Measurements from ENCODE around the gene SZT2. TPM values are rescaled to one million over a fixed set of nuclear protein-coding genes. Genes with fewer than 3 reads are reported as not detected.
"Not testable (repeated sequence)": the region's sequence is repeated elsewhere in the genome, so short reads cannot be mapped to it uniquely, and the experiment has no call there.

The SZT2 gene
- total RNA-seq, 2 experiments from 2014 or later = 55.6 to 57.8 TPM

DNA sequence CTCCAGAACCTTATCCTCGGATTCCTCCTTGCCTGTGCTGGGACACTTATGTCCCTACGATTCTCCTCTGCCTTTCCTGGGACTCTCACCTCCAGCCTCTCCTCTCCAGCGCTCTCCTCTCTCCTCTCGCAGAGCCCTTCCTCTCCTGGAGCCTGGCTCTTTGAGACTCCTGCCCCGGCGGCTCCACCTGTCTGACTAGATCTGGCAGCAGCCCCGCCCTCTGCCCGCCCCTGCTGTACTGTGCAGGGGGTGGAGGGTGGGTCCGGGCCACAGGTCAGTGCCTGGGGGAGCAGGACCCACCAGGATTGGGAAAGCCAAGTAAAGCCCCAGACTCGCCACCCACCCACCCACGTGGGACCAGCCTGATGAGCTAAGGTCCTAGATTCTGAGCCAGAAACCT lies 23.5 kb upstream of the SZT2 start:
- ChIA-PET CTCF (interaction anchor here (3.5 kb wide), 1 partner anchor 8 kb away, joined by 22 read pairs; the partner anchor contains the start of gene CDC20), POLR2A (interaction anchor here (0.9 to 1.6 kb wide), 2 partner anchors 10 kb away, joined by 3 to 9 read pairs; no protein-coding TSS in a partner anchor)
- Mint-ChIP-seq H3K4me1 (peaks cover 67% of the 10 kb centered on the region), H3K27me3 (no peaks in the 10 kb centered on the region), H3K36me3 (ENCODE audit: low read depth) (peaks cover 50% of the 10 kb centered on the region), H3K27ac (peak overlapping the region; percentile 83), H3K4me3 (peak overlapping the region; percentile 95), H3K9me3 (no peaks in the 10 kb centered on the region)
- no peak for DNase-seq

- no peak for DNase-seq
- ChIA-PET CTCF (interaction anchor here (3.5 kb wide), 1 partner anchor 8 kb away, joined by 22 read pairs; the partner anchor contains the start of gene CDC20), POLR2A (interaction anchor here (1.0 to 3.3 kb wide), 5 partner anchors 8 to 23 kb away, joined by 4 to 73 read pairs (median 9); partner anchors contain the start of genes CDC20, MED8 and SZT2)
- no peaks in the 10 kb centered on the region for H3K9me3 Mint-ChIP-seq
- peaks cover 64% of the 10 kb centered on the region for H3K4me1 Mint-ChIP-seq
- peak overlapping the region; percentile 83 for H3K27ac Mint-ChIP-seq
- peak overlapping the region; percentile 95 for H3K4me3 Mint-ChIP-seq
- no peaks in the 10 kb centered on the region for H3K27me3 Mint-ChIP-seq
- H3K36me3 Mint-ChIP-seq (ENCODE audit: low read depth) = peaks cover 46% of the 10 kb centered on the region
Observed at GRCh38 chr1:43366601-43367025, 23.1 kb upstream of the SZT2 start.

GRCh38 chr1:43367026-43367903 lies 22.4 kb upstream of the SZT2 start:
- Mint-ChIP-seq H3K4me1 (peaks cover 57% of the 10 kb centered on the region), H3K27me3 (no peaks in the 10 kb centered on the region), H3K27ac (peak overlapping the region; percentile 83), H3K4me3 (peak overlapping the region; percentile 95), H3K9me3 (no peaks in the 10 kb centered on the region), H3K36me3 (ENCODE audit: low read depth) (peaks cover 40% of the 10 kb centered on the region)
- ChIA-PET CTCF (interaction anchor here (1.2 to 3.5 kb wide), 7 partner anchors 9 to 293 kb away, joined by 3 to 22 read pairs (median 6); partner anchors contain the start of genes CDC20, MED8 and SZT2), POLR2A (interaction anchor here (0.8 to 3.3 kb wide), 16 partner anchors 9 to 608 kb away, joined by 3 to 73 read pairs (median 4); partner anchors contain the start of genes C1orf50, CDC20, HYI and IPO13)
- peak; percentile 42 for DNase-seq

- Mint-ChIP-seq H3K27ac (peak within 1 kb of the TSS; percentile 85), H3K4me1 (peaks cover 51% of the 10 kb centered on the region), H3K4me3 (peak within 1 kb of the TSS; percentile 95), H3K9me3 (no peaks in the 10 kb centered on the region), H3K36me3 (ENCODE audit: low read depth) (peaks cover 31% of the 10 kb centered on the region), H3K27me3 (no peaks in the 10 kb centered on the region)
- ChIA-PET CTCF (interaction anchor here (1.1 to 3.5 kb wide), 8 partner anchors 9 to 294 kb away, joined by 3 to 22 read pairs (median 6); partner anchors contain the start of genes CDC20, MED8 and SZT2), POLR2A (interaction anchor here (0.6 to 3.3 kb wide), 19 partner anchors 8 to 607 kb away, joined by 3 to 73 read pairs (median 3); partner anchors contain the start of genes C1orf50, CDC20, IPO13 and KDM4A)
- DNase-seq = peak; percentile 92
Observed at GRCh38 chr1:43367904-43368645, 21.6 kb upstream of the SZT2 start, which contains the start of gene ELOVL1. ELOVL1 (minus strand) TSS chr1:43368011; CDS start chr1:43365609, 2,402 bp downstream.

- Mint-ChIP-seq H3K4me3 (peak overlapping the region; percentile 94), H3K27me3 (no peaks in the 10 kb centered on the region), H3K4me1 (peaks cover 48% of the 10 kb centered on the region), H3K9me3 (no peaks in the 10 kb centered on the region), H3K36me3 (ENCODE audit: low read depth) (peaks cover 26% of the 10 kb centered on the region), H3K27ac (peak overlapping the region; percentile 85)
- no peak for DNase-seq
- ChIA-PET POLR2A (interaction anchor here (0.6 to 3.3 kb wide), 17 partner anchors 8 to 607 kb away, joined by 3 to 73 read pairs (median 3); partner anchors contain the start of genes C1orf50, CDC20, IPO13 and KDM4A), CTCF (interaction anchor here (1.1 to 3.5 kb wide), 8 partner anchors 9 to 295 kb away, joined by 3 to 22 read pairs (median 6); partner anchors contain the start of genes CDC20, MED8 and SZT2)
Observed at GRCh38 chr1:43368646-43369020, 21.1 kb upstream of the SZT2 start.

DNA sequence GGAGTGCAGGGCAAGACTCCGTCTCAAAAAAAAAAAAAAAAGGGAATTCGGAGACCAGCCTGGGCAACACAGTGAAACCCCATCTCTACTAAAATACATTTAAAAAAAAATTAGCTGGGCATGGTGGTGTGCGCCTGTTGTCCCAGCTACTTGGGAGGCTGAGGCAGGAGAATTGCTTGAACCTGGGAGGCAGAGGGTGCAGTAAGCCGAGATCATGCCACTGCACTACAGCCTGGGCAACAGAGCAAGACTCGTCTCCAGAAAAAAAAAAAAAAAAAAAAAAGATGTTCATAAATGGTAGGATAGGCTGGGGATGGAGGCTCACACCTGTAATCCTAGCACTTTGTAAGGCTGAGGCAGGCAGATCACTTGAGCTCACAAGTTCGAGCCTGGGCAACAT lies 19.9 kb upstream of the SZT2 start:
- Mint-ChIP-seq H3K36me3 (ENCODE audit: low read depth) (peaks cover 14% of the 10 kb centered on the region), H3K4me1 (peaks cover 43% of the 10 kb centered on the region)
- H3K27me3 Mint-ChIP-seq, H3K9me3 Mint-ChIP-seq, H3K27ac Mint-ChIP-seq, H3K4me3 Mint-ChIP-seq, DNase-seq: not testable (repeated sequence)
- ChIA-PET CTCF (interaction anchor here (1.3 kb wide), 1 partner anchor 45 kb away, joined by 3 read pairs; no protein-coding TSS in a partner anchor), POLR2A (interaction anchor here (1.1 to 3.3 kb wide), 4 partner anchors 11 to 20 kb away, joined by 5 to 73 read pairs (median 30); partner anchors contain the start of genes CDC20, MED8 and SZT2)

- Mint-ChIP-seq H3K27me3 (no peaks in the 10 kb centered on the region), H3K4me1 (peaks cover 35% of the 10 kb centered on the region), H3K36me3 (ENCODE audit: low read depth) (peaks cover 8% of the 10 kb centered on the region), H3K4me3 (no peak overlapping the region), H3K9me3 (no peaks in the 10 kb centered on the region), H3K27ac (no peak overlapping the region)
- no peak for DNase-seq
- ChIA-PET POLR2A (interaction anchor here (1.1 to 2.3 kb wide), 3 partner anchors 12 to 20 kb away, joined by 5 read pairs; partner anchors contain the start of genes CDC20, MED8 and SZT2), CTCF (interaction anchor here (0.6 to 1.3 kb wide), 2 partner anchors 44 to 184 kb away, joined by 3 read pairs; no protein-coding TSS in a partner anchor)
Observed at GRCh38 chr1:43370564-43370963, 19.1 kb upstream of the SZT2 start.

DNA sequence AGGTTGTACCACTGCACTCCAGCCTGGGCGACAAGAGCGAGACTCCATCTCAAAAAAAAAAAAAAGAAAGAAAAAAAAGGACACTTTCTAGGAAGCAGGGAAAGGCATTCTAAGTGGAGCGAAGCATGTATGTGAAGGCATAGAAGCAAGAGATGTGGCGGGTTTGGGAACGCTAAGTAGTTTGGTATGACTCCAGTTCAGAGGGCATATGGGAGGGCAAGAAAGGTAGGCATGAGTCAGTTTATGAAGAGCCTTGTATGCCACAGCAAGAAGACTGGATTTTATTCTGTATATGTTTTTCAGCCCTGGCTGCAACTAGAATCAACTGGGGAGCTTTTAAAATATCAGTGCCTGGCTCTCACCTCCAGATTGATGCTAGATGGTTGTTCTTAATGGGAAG lies 17.5 kb upstream of the SZT2 start:
- H3K4me3 Mint-ChIP-seq = no peak overlapping the region
- ChIA-PET CTCF (no interaction called here), POLR2A (interaction anchor here (1.7 to 2.3 kb wide), 2 partner anchors 14 to 16 kb away, joined by 5 read pairs; partner anchors contain the start of gene CDC20)
- H3K27ac Mint-ChIP-seq = no peak overlapping the region
- H3K36me3 Mint-ChIP-seq (ENCODE audit: low read depth) = peaks cover 8% of the 10 kb centered on the region
- H3K27me3 Mint-ChIP-seq = no peaks in the 10 kb centered on the region
- no peaks in the 10 kb centered on the region for H3K9me3 Mint-ChIP-seq
- peaks cover 20% of the 10 kb centered on the region for H3K4me1 Mint-ChIP-seq
- DNase-seq = no peak

- Mint-ChIP-seq H3K27ac (no peak overlapping the region), H3K9me3 (no peaks in the 10 kb centered on the region), H3K36me3 (ENCODE audit: low read depth) (peaks cover 8% of the 10 kb centered on the region), H3K27me3 (no peaks in the 10 kb centered on the region), H3K4me3 (no peak overlapping the region), H3K4me1 (peaks cover 18% of the 10 kb centered on the region)
- DNase-seq = no peak
- ChIA-PET POLR2A (interaction anchor here (1.7 kb wide), 1 partner anchor 15 kb away, joined by 5 read pairs; the partner anchor contains the start of gene CDC20), CTCF (no interaction called here)
Observed at GRCh38 chr1:43373066-43373940, 16.4 kb upstream of the SZT2 start.

DNA sequence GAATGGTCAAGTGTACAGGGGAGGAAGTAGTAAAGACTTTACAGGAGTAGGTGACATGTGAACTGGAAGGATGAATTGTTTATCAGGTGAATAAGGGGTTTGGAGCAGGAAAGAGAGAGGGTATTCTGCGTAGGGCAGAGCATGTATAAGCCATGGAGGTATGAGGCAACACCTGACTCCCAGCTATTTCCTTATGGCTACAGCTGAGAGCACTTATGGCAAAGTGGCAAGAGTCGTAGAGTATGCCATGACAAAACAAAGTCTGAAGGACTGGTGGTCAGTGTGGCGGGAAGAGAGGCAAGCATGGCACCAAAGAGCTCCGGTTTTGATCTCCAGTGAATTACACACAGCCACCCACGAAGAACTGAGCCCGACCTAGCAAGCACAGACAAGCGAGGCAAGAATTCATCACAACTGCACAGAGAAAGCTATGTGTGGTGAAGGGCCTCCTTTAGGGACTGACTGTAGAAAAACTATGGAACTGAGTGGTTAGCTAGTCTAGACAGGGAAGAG lies 12.9 kb upstream of the SZT2 start:
- ChIA-PET POLR2A (interaction anchor here (0.8 to 2.1 kb wide), 4 partner anchors 8 to 14 kb away, joined by 3 to 9 read pairs (median 6); partner anchors contain the start of genes ELOVL1, MED8 and SZT2), CTCF (interaction anchor here (1.4 to 2.0 kb wide), 2 partner anchors 8 to 18 kb away, joined by 5 to 6 read pairs; partner anchors contain the start of genes CDC20 and ELOVL1)
- no peaks in the 10 kb centered on the region for H3K9me3 Mint-ChIP-seq
- no peak for DNase-seq
- H3K27me3 Mint-ChIP-seq = no peaks in the 10 kb centered on the region
- H3K4me3 Mint-ChIP-seq = no peak overlapping the region
- peaks cover 15% of the 10 kb centered on the region for H3K36me3 Mint-ChIP-seq (ENCODE audit: low read depth)
- H3K4me1 Mint-ChIP-seq = no peaks in the 10 kb centered on the region
- H3K27ac Mint-ChIP-seq = no peak overlapping the region

- Mint-ChIP-seq H3K27ac (no peak overlapping the region), H3K36me3 (ENCODE audit: low read depth) (peaks cover 19% of the 10 kb centered on the region), H3K4me1 (no peaks in the 10 kb centered on the region), H3K9me3 (no peaks in the 10 kb centered on the region), H3K27me3 (no peaks in the 10 kb centered on the region), H3K4me3 (no peak overlapping the region)
- CTCF ChIA-PET = interaction anchor here (1.2 to 2.0 kb wide), 2 partner anchors 10 kb away, joined by 4 to 5 read pairs; partner anchors contain the start of gene ELOVL1
- DNase-seq = no peak
- POLR2A ChIA-PET = interaction anchor here (1.4 to 1.7 kb wide), 3 partner anchors 10 to 11 kb away, joined by 5 to 7 read pairs (median 5); partner anchors contain the start of genes ELOVL1, MED8 and SZT2
Observed at GRCh38 chr1:43377831-43378230, 11.9 kb upstream of the SZT2 start.

Data from activated CD4-positive, alpha-beta memory T cell treated with anti-CD3 and anti-CD28 coated beads, Interleukin-2, amount 10 ng/mL, durations not matched to agents 7 days and 5 days (primary cell).